OCI-M2 (cell line): Measurements from ENCODE around the gene PLCD1.
"Not testable (repeated sequence)": the region's sequence is repeated elsewhere in the genome, so short reads cannot be mapped to it uniquely, and the experiment has no call there.

ENCODE experiments used
- DNase-seq: peaks from one replicate; lab custom pipeline; 2025; ENCODE audit not compliant: unreplicated experiment; lab: John Stamatoyannopoulos, UW

The PLCD1 gene

GRCh38 chr3:37987751-37988179 lies 41.7 kb downstream of the PLCD1 start:
- no peak for DNase-seq

- DNase-seq, result no peak
Observed at GRCh38 chr3:37987315-37987697, 42.1 kb downstream of the PLCD1 start.

- no peak for DNase-seq
Observed at GRCh38 chr3:37986479-37987314, 42.7 kb downstream of the PLCD1 start.

- no peak for DNase-seq
Observed at GRCh38 chr3:37985637-37986320, 43.7 kb downstream of the PLCD1 start.

- DNase-seq, result no peak
Observed at GRCh38 chr3:37984596-37984995, 44.8 kb downstream of the PLCD1 start.

GRCh38 chr3:37984051-37984450 lies 45.4 kb downstream of the PLCD1 start:
- DNase-seq, result no peak

GRCh38 chr3:37982331-37982730 lies 47.1 kb downstream of the PLCD1 start:
- DNase-seq, result no peak

GRCh38 chr3:37981348-37981664 lies 48.1 kb downstream of the PLCD1 start:
- DNase-seq, result no peak

GRCh38 chr3:37980462-37981347 lies 48.7 kb downstream of the PLCD1 start:
- no peak for DNase-seq

- DNase-seq, result no peak
Observed at GRCh38 chr3:37979541-37980461, 49.6 kb downstream of the PLCD1 start.

GRCh38 chr3:37974121-37975083 lies 55.0 kb downstream of the PLCD1 start:
- DNase-seq, result no peak

GRCh38 chr3:37973246-37974054 lies 56.0 kb downstream of the PLCD1 start:
- no peak for DNase-seq

GRCh38 chr3:37972056-37972455 lies 57.4 kb downstream of the PLCD1 start:
- DNase-seq, result not testable (repeated sequence)

- DNase-seq, result no peak
Observed at GRCh38 chr3:37971467-37971866, 58.0 kb downstream of the PLCD1 start.

- DNase-seq, result no peak
Observed at GRCh38 chr3:37970802-37971201, 58.6 kb downstream of the PLCD1 start.

GRCh38 chr3:37969596-37970100 lies 59.8 kb downstream of the PLCD1 start:
- DNase-seq, result no peak

- DNase-seq, result no peak
Observed at GRCh38 chr3:37968813-37969595, 60.4 kb downstream of the PLCD1 start.

GRCh38 chr3:37968199-37968598 lies 61.2 kb downstream of the PLCD1 start:
- no peak for DNase-seq
